ENCODE measurements around the gene GPC6.

DNA sequence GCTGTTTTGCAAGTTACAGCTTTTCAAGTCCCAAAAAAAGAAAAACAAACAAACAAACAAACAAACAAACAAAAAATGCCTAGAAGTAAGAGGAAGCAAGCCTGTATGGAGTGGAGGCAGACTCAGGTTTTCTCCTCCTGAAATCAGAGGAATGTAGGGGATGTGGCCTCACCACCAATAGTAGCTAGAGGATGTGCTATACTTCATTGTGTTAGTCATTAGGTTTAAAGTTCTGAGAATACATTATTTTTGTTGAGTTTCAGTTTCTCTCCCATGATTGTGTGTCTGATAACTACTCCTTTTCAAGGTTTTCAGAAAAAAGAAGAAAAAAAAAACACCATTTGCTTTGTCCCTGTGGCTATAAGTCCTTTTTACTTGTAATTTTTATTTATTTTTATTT lies 524.5 kb downstream of the GPC6 start:
- TF ChIP-seq, protein P1, sequence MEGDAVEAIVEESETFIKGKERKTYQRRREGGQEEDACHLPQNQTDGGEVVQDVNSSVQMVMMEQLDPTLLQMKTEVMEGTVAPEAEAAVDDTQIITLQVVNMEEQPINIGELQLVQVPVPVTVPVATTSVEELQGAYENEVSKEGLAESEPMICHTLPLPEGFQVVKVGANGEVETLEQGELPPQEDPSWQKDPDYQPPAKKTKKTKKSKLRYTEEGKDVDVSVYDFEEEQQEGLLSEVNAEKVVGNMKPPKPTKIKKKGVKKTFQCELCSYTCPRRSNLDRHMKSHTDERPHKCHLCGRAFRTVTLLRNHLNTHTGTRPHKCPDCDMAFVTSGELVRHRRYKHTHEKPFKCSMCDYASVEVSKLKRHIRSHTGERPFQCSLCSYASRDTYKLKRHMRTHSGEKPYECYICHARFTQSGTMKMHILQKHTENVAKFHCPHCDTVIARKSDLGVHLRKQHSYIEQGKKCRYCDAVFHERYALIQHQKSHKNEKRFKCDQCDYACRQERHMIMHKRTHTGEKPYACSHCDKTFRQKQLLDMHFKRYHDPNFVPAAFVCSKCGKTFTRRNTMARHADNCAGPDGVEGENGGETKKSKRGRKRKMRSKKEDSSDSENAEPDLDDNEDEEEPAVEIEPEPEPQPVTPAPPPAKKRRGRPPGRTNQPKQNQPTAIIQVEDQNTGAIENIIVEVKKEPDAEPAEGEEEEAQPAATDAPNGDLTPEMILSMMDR (IDR thresholded peaks at IDR 0.05): no peak
- TF ChIP-seq EP300 (IDR thresholded peaks at IDR 0.05): no peak
- no peak for TF ChIP-seq POLR2AphosphoS5 (IDR thresholded peaks at IDR 0.05)
- no peak for TF ChIP-seq POLR2A (IDR thresholded peaks at IDR 0.05)
